Gastroesophageal sphincter (tissue), 3 donors: ENCODE measurements around the gene SLC9A6.

Experiments
- POLR2A ChIP-seq, 2 donors: fragments of 450-650 bp; IDR thresholded peaks; one replicate each; pipeline ENCODE4 v1.6.1; 2017; ENCODE audit warnings: antibody characterized with exemption in 2 of 2, mild to moderate bottlenecking in 2 of 2, moderate library complexity in 1 of 2
- TF ChIP-seq, protein P1 (sequence below), 4 experiments: fragments of 200-600 bp in 2 of 4; fragments of 450-650 bp in 2 of 4; sonication (generic) in 1 of 4; IDR thresholded peaks; one replicate each; pipeline ENCODE4 v1.5.1; 2017 to 2019; ENCODE audit warnings: antibody characterized with exemption in 4 of 4, mild to moderate bottlenecking in 2 of 4, moderate library complexity in 2 of 4

DNA sequence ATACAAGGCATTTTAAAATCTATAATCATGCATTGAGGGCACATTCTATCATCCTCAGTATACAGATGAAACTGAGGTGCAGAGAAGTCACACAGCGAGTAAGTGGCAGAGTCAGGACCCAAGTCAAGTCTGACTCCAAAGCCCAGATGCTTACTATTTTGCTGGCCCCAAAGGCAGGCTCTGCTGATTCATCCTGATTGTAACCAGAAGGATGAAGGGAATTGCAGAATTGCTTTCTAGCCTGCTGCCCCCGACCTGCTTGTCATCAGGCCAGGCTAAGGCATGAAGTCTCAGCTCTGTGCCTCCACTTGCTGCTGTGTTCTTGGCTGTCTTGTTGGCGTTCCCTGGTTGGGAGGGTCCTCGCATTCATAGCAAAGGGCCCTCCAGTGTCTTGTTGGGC lies 62.7 kb downstream of the SLC9A6 start:
- TF ChIP-seq, protein P1, sequence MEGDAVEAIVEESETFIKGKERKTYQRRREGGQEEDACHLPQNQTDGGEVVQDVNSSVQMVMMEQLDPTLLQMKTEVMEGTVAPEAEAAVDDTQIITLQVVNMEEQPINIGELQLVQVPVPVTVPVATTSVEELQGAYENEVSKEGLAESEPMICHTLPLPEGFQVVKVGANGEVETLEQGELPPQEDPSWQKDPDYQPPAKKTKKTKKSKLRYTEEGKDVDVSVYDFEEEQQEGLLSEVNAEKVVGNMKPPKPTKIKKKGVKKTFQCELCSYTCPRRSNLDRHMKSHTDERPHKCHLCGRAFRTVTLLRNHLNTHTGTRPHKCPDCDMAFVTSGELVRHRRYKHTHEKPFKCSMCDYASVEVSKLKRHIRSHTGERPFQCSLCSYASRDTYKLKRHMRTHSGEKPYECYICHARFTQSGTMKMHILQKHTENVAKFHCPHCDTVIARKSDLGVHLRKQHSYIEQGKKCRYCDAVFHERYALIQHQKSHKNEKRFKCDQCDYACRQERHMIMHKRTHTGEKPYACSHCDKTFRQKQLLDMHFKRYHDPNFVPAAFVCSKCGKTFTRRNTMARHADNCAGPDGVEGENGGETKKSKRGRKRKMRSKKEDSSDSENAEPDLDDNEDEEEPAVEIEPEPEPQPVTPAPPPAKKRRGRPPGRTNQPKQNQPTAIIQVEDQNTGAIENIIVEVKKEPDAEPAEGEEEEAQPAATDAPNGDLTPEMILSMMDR (IDR thresholded peaks at IDR 0.05): no peak
- TF ChIP-seq POLR2A (IDR thresholded peaks at IDR 0.05): no peak
